Amniotic stem cell (primary cell): ENCODE data around the gene ERF.

Source experiments
- DNase-seq: peaks from one replicate; lab custom pipeline; 2025; lab: John Stamatoyannopoulos, UW

ERF gene

GRCh38 chr19:42287017-42287826, 32.3 kb upstream of the ERF start:
- no peak for DNase-seq

DNA sequence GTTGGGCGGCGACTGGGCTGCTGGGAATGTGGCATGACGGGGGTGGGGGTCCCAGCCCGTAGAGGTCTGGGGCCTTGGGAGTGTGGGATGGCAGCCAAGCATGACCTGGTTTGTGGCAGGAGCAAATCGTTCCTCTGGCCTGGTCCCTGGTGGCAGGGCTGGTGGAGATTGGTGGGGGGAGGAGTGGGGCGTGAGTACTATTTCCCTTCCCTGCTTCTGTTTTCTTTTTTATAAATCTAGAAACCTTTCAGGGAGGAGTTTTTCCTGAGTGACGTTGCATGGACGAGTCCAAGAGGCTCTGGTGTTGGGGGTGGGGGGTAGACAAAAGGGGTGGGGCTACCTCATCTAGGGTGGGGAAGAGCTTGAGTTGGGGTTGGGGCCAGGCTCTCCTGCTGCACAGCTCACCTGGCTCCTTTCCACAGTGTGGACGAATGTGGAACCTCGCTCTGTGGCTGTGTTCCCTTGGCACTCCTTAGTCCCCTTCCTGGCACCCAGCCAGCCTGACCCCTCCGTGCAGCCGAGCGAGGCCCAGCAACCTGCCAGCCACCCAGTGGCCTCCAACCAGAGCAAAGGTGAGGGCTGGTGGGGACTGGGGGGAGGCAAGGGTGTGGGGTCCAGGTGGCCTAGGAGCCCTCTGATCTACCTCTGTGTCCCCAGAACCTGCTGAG, 31.6 kb upstream of the ERF start:
- DNase-seq = no peak

DNA sequence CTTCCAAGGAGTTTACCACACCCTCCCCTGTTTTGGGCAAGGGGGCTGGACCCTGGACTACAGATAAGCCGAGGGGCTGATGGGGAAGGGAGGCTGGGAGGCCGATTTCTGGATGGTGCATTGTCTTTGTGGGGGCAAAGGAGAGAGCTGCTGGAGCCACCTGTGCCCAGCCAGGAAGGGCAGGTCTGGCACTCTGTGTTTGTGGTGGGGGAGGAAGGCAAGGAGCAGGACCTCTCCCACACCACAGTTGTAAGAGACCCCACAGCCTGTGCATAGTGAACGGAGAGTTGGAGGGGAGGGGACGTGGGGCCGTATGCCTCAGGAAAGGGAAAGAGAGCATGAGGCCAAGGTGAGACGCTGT, 31.0 kb upstream of the ERF start:
- DNase-seq = no peak

DNA sequence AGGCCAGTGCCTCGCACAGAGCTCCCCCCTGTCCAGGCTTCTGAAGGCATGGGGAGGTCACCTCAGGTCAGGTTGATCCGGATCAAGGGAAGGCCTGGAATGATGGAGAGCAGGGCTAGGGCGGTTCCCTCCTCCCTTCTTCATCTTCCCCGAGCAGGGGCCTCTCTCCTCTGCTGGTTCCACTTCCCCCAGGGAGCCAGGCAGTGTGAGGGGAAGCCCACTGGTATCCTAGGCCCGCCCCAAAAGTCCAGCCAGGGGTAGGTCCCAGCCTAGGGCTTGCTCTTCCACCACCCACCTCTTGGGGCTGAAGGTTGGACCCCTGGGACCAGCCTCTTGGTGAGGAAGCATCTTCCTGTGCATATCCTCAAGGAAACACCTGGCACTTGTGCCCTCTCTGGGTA, 30.6 kb upstream of the ERF start:
- DNase-seq = no peak

- DNase-seq = no peak
Observed at GRCh38 chr19:42284591-42285341, 29.8 kb upstream of the ERF start.

GRCh38 chr19:42284066-42284501, 29.2 kb upstream of the ERF start:
- no peak for DNase-seq

DNA sequence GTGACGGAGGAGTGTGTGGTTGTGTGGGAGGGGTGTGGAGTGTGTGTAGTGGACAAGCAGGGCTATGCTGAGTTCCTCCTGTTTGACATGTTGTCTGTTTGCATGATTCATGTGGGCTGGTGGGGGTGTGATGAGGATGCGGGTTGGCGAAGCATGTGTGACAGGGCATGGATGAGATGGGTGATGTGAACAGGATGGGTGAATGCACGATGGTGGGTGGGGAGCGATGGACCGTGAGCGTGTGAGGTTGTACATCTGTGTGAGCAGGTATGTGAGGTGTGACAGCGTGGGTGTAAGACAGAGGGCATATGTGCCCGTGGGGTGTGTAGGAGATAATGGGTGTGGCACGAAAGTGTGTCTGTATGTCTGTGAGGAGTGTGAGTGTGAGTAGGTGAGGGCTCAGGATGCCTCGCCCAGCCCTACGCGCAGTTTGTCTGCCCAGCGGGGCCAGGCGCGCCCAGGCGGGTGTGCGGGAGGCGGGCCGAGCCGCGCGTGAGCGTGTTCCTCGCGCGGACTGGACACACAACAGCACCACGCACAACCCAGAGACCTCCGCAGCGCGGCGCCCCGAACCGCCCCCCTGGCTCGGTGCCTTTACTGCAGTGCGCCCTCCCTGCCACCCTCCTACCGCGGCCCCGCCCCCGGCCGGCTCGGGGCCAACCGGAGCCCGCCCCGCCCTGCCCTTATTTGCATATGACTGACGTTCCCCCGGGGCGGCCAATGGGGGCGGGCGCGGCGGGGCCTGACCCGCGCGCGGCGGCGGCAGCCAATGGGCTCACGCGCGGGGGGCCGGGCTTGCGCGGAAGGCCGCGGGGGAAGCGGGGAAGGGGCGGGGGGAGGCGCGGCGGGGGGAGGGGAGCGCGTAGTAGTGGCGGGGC, 28.5 kb upstream of the ERF start:
- DNase-seq = peak; percentile 87

- no peak for DNase-seq
Observed at GRCh38 chr19:42282819-42283187, 27.9 kb upstream of the ERF start.

GRCh38 chr19:42281827-42282762, 27.2 kb upstream of the ERF start:
- DNase-seq = no peak

DNA sequence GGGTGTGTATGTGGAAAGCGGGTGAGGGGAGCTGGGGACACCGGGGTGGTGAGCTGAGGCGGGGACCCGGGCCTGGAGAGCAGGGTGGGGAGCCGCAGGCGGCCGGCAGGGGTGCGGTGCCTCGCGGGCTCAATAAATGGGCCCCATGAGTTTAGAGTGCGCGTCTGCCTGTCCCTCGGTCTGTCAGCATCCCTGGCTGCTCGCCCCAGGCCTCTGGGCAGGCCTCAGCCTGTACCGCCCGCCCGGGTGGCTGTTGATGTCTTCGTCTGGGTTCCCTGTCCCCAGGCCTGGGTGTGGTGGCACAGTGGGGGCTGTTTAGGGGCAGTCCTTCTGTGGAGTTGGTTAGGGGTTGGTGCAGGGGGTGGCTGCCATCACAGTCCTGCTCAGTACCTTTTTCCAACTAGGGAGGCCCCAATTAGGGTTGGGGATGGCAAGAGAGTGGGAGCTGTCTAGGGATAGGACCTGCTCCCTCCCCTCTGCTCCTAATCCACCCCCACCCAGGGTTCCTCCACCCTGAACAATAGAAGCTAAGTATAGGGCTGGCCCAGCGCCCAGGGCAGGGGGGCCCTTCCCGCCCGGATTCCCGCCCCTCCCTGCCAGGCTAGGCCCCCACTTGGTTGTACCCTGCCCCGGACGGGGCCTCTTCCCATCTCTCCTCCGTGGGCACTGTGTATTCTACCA, 26.4 kb upstream of the ERF start:
- no peak for DNase-seq

DNA sequence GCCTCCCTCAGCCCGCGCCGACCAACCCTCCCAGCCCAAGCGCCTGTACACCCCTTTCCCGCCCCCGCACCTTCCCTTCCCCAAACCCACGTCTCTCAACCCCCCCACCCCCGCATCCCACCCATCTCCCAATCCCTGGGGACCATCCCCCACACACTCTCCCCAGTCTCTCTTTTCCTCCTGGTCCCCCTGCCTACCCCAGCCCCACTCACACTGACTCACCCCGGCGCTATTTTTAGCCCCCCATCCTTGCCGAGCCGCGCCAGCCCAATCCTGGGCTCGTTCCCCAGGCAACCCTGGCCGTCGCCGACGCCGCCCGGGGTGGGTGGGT, 25.9 kb upstream of the ERF start:
- no peak for DNase-seq

- DNase-seq = peak; percentile 63
Observed at GRCh38 chr19:42279902-42280814, 25.2 kb upstream of the ERF start.

DNA sequence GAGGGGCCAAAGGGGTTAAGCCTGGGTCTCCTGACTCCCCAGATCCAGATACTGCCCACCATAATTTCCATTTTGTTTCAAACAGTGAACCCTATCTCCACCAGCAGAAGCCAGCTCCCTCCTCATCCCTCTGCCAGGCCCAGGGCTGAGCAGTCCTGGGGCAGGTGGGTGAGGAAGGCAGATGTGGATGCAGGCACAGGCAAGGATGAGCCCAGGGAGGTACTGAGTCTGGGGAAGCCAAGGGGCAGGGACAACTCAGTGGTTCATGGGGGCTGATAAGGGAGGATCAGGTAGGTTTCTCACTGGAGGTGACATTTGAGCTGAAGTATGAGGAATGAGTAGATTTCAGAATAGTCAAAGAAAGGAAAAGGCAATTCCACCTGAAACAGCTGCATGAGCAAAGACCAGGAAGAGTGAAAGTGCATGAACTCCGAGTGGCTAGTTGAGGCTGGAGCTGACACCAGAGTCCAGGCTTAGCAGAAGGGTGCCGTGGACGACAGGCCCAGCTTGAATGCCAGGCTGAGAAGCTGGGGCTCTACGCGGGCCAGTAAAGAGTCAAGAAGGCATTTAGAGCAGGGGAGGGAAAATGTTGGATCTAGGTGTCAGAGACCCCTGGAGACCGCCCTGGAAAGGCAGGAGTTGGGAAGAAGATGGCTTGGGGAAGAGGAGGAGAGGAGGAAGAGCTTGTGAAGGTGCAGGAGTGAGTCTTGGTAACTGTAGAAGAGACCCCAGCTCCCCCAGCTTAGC, 24.4 kb upstream of the ERF start:
- no peak for DNase-seq

GRCh38 chr19:42278452-42279154, 23.7 kb upstream of the ERF start:
- DNase-seq = no peak

- no peak for DNase-seq
Observed at GRCh38 chr19:42277821-42278451, 23.0 kb upstream of the ERF start.

DNA sequence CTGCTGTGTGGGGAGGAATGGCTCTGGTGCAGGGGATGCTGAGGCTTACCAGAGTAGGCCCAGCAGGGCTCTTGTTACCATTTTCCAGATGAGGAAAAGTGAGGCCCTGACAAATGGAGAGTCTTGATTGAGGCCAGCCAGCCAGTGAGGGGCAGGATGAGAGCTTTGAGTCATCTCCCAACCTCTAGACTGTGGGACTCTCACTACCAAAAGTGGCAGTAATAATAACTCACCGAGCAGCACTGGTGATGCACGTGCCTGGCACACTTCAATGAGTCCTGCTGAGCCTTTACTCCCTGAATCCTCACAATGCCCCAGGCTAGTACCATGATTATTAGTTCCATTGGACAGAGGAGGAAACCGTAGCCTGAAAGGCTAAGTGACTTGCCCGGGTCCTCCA, 21.9 kb upstream of the ERF start:
- no peak for DNase-seq

- no peak for DNase-seq
Observed at GRCh38 chr19:42276284-42276683, 21.4 kb upstream of the ERF start.

DNA sequence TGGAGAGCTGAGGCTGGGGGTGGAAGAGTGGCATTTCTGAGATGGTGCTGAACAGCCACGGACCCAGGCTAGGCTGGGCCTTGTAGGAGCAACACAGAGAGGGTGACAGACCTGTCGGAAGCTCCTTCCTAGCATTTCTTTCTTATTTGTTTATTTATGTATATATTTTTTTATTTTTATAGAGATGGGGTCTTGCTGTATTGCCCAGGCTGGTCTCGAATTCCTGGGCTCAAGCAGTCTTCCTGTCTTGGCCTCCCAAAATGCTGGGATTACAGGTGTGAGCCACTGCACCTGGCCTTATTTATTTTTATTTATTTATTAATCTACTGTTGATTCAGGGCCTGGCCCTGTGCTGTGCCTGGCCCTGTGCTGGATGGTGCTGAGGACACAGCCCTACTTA, 20.6 kb upstream of the ERF start:
- no peak for DNase-seq
